Right forelimb (tissue), 1 donor: Measurements from ENCODE around the gene R3HCC1L.
"Not testable (repeated sequence)": the region's sequence is repeated elsewhere in the genome, so short reads cannot be mapped to it uniquely, and the experiment has no call there.

Experiments
- DNase-seq: peaks from one replicate; pipeline ENCODE4 v3.0.0-alpha.2; 2018

The R3HCC1L gene

DNA sequence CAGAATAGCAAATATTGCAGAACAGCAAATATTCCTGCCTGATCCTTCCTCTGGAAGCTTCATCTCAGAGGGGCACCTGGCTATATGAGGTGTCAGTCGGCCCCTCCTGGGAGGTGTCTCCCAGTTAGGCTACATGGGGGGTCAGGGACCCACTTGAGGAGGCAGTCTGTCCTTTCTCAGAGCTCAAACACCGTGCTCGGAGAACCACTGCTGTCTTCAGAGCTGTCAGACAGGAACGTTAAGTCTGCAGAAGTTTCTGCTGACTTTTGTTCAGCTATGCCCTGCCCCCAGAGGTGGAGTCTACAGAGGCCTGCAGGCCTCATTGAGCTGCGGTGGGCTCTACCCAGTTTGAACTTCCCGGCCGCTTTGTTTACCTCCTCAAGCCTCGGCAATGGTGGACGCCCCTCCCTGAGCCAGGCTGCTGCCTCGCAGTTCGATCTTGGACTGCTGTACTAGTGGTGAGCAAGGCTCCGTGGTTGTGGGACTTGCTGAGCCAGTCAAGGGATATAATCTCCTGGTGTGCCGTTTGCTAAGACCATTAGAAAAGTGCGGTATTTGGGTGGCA is 48.0 kb downstream of the R3HCC1L start:
- not testable (repeated sequence) for DNase-seq

DNA sequence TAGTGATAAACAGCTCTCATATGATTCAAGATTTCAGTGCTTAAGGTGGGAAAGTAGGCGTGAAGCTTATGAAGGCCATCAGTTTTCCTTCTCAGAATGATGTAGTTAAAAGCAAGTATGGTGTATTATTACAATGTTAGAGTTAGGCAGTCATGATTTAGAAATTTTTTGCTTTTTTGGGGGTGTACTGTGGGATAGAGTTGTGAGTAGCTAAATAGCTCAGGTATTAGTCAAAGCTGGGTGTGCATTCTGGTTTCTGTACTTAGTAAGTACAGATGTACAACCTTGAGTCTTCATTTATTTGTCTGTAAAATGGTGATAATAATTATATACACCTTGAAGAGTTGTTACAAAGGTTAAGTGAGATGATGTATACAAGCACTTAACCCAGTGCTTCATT is 52.2 kb downstream of the R3HCC1L start:
- DNase-seq = no peak

DNA sequence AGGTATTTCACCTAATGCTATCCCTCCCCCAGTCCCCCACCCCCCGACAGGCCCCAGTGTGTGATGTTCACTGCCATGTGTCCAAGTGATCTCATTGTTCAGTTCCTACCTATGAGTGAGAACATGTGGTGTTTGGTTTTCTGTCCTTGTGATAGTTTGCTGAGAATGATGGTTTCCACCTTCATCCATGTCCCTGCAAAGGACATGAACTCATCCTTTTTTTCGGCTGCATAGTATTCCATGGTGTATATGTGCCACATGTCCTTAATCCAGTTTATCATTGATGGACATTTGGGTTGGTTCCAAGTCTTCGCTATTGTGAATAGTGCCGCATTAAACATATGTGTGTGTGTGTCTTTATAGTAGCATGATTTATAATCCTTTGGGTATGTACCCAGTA is 56.3 kb downstream of the R3HCC1L start:
- not testable (repeated sequence) for DNase-seq

DNA sequence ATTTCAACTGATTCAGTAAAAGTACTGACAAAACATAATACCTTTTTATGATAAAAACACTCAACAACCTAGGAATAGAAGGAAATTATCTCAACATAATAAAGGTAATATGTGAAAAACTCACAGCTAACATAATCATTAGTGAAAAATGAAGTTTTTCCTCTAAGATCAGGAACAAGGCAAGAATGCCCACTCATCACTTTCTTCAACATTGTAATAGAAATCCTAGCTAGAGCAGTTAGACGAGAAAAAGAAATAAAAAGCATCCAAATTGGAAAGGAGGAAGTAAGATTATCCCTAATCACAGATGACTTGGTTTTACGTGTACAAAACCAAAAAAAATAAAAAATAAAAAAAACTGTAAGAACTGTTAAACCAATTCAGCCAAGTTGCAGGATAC is 58.6 kb downstream of the R3HCC1L start:
- DNase-seq = no peak

DNA sequence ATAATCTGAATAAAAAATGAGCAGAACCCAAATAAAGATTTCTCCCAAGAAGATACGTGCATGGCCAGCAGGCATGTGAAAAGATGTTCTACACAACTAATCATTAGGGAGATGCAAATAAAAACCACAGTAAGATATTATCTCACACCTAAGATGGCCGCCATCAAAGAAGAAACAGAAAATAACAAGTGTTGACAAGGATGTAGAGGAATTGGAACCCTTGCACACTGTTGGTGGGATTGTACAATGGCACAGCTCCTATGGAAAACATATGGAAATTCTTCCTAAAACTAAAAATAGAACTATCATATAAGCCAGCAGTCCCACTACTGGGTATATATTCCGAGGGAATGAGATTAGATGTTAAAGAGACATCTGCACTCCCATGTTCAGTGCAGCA is 60.2 kb downstream of the R3HCC1L start:
- no peak for DNase-seq

DNA sequence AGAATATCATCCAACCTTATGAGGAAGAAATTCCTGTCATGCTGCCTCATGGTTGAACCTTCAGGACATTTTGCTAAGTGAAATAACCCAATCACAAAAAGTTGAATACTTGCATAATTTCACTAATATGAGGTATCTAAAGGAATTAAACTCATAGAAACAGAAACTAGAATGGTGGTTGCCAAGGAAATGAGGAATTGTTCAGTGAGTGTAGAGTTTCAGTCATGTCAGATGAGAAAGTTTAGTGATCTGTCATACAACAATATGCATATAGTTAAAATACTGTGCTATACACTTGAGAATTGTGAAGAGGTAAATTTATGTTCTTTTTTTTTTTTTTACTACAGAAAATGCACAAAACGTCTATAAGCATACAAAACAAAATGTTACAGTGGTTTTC is 60.7 kb downstream of the R3HCC1L start:
- DNase-seq = no peak

DNA sequence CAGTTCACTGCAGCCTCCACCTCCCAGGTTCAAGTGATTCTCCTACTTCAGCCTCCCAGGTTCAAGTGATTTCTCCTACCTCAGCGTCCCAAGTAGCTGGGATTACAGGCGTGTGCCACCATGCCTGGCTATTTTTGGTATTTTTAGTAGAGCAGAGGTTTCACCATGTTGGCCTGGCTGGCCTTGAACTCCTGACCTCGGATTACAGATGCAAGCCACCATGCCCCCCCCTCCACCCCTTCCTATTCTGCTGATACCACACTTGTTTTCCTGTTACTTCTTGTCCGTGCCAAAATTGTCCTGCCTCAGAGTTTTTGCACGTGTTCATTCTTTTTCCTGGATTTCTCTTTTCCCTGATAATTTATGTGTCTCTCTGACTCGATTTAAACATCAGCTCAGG is 62.5 kb downstream of the R3HCC1L start:
- no peak for DNase-seq

DNA sequence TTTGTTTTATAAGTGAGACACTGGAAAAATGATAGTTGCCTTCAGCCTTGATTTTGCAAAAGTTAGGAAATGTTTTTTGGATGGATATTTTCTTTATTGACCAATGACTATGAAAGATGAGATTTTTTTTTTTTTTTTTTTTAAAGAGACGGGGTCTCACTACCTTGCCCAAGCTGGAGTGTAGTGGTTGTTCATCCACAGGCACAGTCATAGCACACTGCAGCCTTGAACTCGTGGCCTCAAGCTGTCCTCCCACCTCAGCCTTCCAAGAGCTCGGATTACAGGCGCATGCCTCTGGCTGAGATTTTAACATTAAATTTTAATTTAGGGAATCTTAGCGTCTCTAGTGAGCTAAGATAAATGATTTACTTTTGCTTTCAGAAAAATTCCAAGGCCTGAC is 67.3 kb downstream of the R3HCC1L start:
- DNase-seq = no peak

DNA sequence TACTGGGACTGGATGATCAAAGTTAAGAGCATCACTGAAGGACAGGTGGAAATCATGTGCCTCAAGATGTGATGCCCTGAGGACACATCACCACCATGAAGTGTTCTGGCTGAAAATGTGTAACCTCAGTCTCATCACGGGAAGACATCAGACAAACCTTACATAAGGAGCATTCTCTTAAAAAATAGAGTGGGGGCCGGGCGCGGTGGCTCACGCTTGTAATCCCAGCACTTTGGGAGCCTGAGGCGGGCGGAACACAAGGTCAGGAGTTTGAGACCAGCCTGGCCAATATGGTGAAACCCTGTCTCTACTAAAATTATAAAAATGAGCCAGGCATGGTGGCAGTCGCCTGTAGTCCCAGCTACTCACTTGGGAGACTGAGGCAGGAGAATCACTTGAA is 67.9 kb downstream of the R3HCC1L start:
- DNase-seq = no peak

DNA sequence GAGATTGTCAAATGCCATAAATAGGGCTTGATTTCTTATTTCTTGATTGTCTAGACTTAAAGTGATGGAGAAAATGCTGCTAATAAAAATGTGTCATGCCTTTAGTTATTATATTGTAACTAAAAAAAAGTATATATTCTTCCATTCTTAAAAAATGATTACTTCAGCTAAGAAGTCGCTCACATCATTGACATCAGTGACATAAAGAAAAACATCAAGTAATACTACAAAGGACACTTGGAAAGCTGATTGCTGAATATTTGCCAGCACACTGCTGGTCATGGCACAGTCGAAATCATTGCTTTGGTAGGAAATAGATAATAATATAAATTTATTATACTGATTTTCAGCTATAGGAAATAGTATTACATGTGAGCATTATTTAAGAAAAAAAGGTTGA is 70.9 kb downstream of the R3HCC1L start:
- no peak for DNase-seq

DNA sequence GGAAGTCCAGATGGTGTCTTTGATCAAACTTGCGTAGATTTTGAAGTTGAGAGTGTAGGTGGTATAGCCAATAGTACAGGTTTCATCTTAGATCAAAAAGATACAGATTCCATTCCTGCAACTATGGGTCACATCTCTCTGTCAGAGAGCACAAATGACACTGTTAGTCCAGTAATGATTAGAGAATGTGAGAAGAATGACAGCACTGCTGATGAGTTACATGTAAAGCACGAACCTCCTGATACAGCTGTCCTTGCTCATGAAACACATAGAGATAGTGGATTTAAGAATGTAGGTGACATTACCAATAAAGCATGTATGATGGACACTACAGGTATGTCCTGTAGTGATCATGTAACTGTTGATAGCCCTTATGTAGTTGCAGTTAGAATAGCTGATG is 74.5 kb downstream of the R3HCC1L start:
- DNase-seq = no peak

DNA sequence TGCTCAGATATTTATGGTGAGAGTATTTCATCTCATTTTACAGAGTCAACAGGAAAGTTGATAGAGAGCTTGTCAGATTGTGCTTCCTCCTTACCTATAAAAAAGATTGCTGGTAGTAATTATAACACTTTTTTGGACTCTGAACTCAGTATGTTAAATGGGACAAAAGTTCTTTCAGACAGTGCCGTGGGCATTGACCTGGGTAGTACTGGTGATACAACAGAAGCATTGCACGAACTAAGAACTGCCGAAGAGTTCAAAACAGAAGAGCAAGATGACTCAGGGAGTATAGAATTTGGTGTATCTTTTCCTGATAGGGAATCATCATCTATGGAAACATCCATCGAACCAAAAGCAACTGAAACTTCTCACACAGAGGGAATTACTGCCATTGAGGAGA is 75.0 kb downstream of the R3HCC1L start:
- no peak for DNase-seq

DNA sequence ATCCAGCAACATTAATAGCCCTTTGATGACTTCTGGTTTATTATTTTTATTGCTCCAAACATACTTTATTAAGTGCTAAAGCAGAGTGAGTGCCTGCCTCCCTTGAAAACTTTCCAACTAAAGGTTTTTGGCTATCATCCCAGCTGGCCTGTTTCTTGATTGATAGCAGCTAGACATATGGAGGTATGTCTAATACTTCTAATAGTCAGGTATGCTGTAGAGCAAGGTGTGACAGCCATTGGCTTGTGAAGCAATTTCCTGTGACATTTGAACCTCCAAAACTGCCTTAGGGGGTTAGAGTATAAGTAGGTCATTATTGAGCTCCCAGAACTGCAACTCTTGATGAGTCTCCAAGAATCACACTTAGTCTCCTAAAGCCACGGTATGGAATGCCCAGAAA is 77.7 kb downstream of the R3HCC1L start:
- no peak for DNase-seq

DNA sequence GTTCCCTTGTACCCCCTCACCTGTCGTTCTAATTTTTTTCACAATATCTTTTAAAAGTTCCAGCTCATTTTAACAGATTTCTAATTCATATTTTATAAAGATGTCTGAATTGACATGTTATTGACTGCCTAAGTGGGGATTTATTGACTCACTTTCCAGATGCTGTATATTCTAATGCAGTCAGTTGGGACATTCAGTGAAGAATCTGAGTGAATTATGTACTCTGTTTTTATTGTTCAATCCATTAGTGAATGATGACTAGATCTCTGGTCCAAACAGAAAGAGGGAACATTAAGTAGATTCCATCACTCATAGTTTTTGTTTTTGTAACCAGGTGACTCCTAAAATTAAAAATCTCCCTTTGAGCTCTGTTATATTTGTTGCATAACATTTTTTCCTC is 79.3 kb downstream of the R3HCC1L start:
- DNase-seq = no peak

DNA sequence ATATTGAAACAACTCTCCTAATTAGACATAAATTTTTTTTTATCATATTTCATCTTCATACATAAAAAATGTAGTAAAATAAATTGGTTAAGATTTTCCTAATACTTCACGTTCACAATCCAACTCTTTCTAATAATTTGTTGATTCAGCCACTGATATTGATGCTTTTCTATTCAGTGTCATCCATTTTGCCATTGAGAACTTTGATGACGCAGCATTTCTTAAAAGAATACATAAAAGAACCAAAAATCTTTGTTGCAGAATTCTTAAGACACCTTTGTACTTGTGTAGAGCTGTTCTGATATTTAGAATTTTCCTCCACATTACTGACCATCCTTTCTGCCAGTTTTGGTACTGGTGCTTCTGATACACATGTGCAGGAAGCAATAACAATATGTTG is 80.9 kb downstream of the R3HCC1L start:
- no peak for DNase-seq

DNA sequence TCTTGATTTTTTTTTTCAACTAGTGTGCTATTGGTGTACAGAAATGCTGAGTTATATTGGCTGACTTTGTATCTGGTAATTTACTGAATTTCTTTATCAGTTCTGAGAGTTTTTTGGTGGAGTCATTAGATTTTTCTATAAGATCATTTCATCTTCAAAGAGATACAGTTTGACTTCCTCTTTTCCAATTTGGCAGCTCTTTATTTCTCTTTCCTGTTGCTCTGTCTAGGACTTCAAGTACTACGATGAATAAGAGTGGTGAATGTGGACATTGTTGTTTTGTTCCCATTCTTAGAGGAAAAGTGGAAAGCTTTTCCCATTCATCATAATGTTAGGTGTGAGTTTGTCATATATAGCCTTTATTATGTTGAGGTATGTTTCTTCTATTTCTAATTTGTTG is 83.3 kb downstream of the R3HCC1L start:
- no peak for DNase-seq

DNA sequence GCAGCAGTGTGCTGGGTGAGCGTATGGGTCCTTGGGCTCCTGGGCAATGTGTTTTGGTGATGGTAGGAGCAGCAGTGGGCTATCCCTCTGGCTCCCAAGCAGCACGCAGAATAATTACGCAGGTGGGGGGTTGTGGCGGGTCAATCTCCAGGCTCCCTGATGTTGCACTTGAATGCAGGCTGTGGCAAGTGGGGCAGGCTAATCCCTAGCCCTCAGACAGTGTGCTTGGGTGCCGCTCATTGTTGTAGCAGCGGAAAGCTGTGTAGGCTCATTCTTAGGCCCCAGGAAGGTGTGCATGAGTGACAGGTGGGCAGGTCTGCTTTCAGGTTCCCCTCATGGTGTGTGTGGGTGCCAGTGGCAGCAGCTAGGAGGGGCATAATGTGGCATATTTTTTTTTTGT is 89.4 kb downstream of the R3HCC1L start:
- no peak for DNase-seq

DNA sequence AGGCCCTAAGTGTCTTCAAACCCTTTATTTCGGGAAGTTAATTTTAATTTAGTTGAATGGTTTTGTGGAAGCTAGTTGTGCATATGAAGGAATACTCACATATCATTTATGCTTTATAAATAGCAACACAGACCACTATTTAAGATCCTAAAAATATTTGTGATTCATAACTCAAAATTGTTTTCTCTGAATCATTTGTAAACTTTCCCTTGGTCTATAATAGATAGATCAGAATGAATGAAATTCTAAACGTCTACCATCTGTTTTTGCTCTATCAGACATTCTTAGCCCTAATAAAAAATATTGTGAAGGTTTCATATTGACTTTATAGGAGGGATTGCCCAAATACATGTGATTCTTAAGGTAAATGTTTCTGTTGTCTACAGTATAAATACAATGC is 90.1 kb downstream of the R3HCC1L start:
- no peak for DNase-seq

DNA sequence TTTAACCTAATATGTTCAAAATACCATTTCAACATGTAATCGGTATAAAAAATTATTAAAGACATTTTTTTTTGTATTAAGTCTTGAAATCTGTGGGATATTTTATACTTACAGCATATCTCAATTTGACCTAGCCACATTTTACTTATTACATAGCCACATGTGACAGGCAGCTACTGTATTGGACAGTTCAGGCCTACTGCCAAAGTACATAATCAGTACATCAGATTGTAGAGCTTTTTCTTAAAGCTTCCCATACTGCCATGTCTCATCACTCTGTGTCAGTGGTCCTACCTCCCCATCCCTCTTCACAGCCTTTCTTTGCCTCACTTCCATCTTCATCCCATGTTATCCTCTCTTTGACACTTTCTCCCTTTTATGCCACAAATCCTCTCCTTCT is 90.5 kb downstream of the R3HCC1L start:
- DNase-seq = no peak

DNA sequence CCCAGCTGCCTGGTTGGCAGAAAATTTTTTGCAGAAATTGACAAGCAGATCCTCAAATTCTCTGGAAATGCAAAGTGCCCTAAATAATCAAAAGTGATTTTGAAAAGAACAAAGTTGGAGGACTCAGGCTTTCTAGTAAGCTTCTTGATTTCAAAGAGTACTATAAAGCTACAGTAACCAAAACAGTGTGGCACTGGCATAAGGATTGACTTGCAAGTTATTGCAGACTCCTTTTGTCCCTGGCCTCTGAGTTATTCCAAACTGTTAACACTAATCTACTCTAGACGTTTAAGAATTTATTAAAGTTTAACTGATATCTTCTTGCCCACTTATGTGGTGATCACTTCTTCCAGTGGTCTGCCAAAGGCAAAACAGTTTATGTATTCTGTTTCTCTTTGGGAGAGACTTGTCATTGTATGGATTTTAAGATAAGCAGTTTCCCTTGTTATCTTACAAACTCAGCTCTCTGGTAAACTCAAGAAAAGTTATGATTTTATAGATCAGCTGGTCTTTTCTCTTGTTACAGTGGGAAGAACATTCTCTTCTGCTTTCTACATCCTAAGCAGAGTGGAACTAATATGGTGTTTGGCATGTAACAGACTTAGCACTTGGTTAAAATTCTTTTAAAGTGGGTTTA is 92.2 kb downstream of the R3HCC1L start:
- DNase-seq = no peak

DNA sequence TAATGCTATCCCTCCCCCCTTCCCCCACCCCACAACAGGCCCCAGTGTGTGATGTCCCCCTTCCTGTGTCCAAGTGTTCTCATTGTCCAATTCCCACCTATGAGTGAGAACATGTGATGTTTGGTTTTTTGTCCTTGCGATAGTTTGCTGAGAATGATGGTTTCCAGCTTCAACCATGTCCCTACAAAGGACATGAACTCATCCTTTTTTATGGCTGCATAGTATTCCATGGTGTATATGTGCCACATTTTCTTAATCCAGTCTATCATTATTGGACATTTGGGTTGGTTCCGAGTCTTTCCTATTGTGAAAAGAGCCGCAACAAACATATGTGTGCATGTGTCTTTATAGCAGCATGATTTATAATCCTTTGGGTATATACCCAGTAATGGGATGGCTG is 93.3 kb downstream of the R3HCC1L start:
- not testable (repeated sequence) for DNase-seq

DNA sequence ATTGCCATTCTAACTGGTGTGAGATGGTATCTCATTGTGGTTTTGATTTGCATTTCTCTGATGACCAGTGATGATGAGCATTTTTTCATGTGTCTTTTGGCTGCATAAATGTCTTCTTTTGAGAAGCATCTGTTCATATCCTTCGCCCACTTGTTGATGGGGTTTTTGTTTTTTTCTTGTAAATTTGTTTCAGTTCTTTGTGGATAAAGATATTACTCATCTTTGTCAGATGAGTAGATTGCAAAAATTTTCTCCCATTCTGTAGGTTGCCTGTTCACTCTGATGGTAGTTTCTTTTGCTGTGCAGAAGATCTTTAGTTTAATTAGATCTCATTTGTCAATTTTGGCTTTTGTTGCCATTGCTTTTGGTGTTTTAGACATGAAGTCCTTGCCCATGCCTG is 93.8 kb downstream of the R3HCC1L start:
- DNase-seq = not testable (repeated sequence)

DNA sequence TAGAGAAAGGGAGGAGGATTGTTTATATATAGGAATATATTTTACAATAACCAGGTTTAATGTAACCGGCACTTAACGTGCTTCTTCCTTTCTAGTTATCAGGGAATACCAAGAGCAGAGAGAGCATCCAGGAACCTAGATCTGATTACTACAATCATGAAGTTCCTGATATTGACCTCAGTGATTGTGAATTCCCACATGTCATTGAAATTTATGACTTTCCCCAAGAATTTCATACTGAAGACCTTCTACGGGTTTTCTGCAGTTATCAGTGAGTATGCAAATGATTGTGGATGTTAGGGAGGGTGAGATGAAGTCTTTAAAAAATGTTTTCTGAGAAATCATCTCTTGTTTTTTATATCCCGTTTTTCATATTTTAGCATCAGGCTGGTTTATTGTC is 97.0 kb downstream of the R3HCC1L start:
- no peak for DNase-seq

DNA sequence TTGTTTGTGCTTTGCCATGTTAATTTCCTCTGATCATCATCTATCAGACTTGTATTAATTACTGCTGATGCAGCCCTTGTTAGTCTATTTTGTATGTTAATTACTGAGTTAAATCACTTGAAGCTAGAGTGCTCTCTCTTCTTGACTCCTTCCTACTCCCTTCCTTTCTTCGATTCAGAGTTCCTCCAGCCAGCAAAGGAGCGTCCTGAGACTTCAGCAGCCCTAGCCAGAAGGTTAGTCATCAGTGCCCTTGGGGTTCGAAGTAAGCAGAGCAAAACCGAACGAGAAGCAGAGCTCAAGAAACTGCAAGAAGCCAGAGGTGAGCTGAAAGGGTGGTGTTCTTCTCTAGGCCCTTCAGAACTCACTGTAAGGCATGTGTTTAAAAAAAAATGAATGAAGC is 101.4 kb downstream of the R3HCC1L start:
- DNase-seq = no peak

DNA sequence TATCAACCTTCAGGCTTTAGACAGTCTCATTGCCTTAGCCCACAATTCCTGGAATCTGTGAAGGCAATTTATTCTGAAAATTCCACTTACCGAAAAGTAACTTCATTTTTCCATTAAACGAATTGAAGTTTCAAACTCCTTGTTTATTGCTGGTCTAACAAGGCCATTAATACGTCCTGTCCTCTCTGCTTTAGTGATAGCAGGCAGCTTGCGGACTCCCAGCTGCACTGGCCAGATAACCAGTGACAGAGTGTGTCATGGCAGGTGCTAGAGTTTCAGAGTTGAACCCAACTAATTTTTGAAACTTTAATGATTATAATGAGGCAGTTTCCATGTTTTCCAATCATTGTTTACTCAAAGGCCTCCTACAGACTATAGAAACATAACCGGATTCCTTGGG is 102.4 kb downstream of the R3HCC1L start:
- no peak for DNase-seq
